Left ventricle myocardium inferior (tissue), 1 donor: ENCODE results near the gene ZNF804A. TPM values are rescaled to one million over a fixed set of nuclear protein-coding genes. Genes with fewer than 3 reads are reported as not detected.

ENCODE experiments used
- DNase-seq: peaks from one replicate; pipeline ENCODE4 v3.0.0-alpha.2; 2020
- H3K27ac ChIP-seq: fragments of 200-600 bp; replicated peaks from 2 replicates; pipeline ENCODE4 v1.8.0; 2021
- H3K27me3 ChIP-seq: fragments of 200-600 bp; 2 replicates; pipeline ENCODE4 v1.8.0; 2021; ENCODE audit warnings: low read depth
- H3K36me3 ChIP-seq: fragments of 200-600 bp; 2 replicates; pipeline ENCODE4 v1.8.0; 2021
- H3K4me1 ChIP-seq: fragments of 200-600 bp; 2 replicates; pipeline ENCODE4 v1.8.0; 2021
- H3K4me3 ChIP-seq: fragments of 200-600 bp; 2 replicates; pipeline ENCODE4 v1.8.0; 2021; ENCODE audit warnings: mild to moderate bottlenecking, moderate library complexity
- H3K9me3 ChIP-seq: fragments of 200-600 bp; replicated peaks from 2 replicates; pipeline ENCODE4 v1.8.0; 2021
- CTCF ChIP-seq: fragments of 200-600 bp; IDR thresholded peaks from 2 replicates; pipeline ENCODE4 v1.8.0; 2021; ENCODE audit warnings: antibody characterized with exemption, mild to moderate bottlenecking, borderline replicate concordance
- intact Hi-C: fragments of 100-400 bp; cut with micrococcal nuclease; formaldehyde crosslinking; loops from one replicate; pipeline ENCODE4 v1.11.0; 2022
- total RNA-seq: library from RNA; stranded (reverse); fragmentation: NEBNext Ultra II Directional; extraction: Animal tissue kit (Norgen Biotek cat#: 25700); gene quantifications from one replicate; pipeline ENCODE4 v1.2.1, GENCODE V29; 2021
- donor health status: DM: no; HTN: yes; CAD: no; lungs with severe emphysema.

ZNF804A gene
- total RNA-seq, 1 donor from 2014 or later = not detected

- H3K27me3 ChIP-seq = no peaks in the 10 kb centered on the region
- no peaks in the 10 kb centered on the region for H3K9me3 ChIP-seq
- DNase-seq = no peak
- TF ChIP-seq CTCF = no peak
- H3K4me3 ChIP-seq = no peak overlapping the region
- no peak overlapping the region for H3K27ac ChIP-seq
- intact Hi-C loops = no loop called here
- no peaks in the 10 kb centered on the region for H3K4me1 ChIP-seq
- H3K36me3 ChIP-seq = no peaks in the 10 kb centered on the region
Observed at GRCh38 chr2:184779777-184780176, 181.4 kb downstream of the ZNF804A start.

GRCh38 chr2:184780384-184780783 lies 182.1 kb downstream of the ZNF804A start:
- DNase-seq = no peak
- Histone ChIP-seq H3K27ac (no peak overlapping the region), H3K9me3 (no peaks in the 10 kb centered on the region), H3K36me3 (no peaks in the 10 kb centered on the region), H3K27me3 (no peaks in the 10 kb centered on the region), H3K4me1 (no peaks in the 10 kb centered on the region), H3K4me3 (no peak overlapping the region)
- intact Hi-C loops = no loop called here
- TF ChIP-seq CTCF = no peak

- Histone ChIP-seq H3K27ac (no peak overlapping the region), H3K36me3 (no peaks in the 10 kb centered on the region), H3K9me3 (no peaks in the 10 kb centered on the region), H3K4me3 (no peak overlapping the region), H3K27me3 (no peaks in the 10 kb centered on the region), H3K4me1 (no peaks in the 10 kb centered on the region)
- intact Hi-C loops = no loop called here
- DNase-seq = no peak
- no peak for TF ChIP-seq CTCF
Observed at GRCh38 chr2:184780944-184781343, 182.6 kb downstream of the ZNF804A start.

GRCh38 chr2:184783576-184783975 lies 185.2 kb downstream of the ZNF804A start:
- peaks cover 8% of the 10 kb centered on the region for H3K9me3 ChIP-seq
- no peak overlapping the region for H3K27ac ChIP-seq
- no peaks in the 10 kb centered on the region for H3K4me1 ChIP-seq
- intact Hi-C loops = no loop called here
- H3K36me3 ChIP-seq = no peaks in the 10 kb centered on the region
- DNase-seq = no peak
- H3K27me3 ChIP-seq = no peaks in the 10 kb centered on the region
- TF ChIP-seq CTCF = no peak
- H3K4me3 ChIP-seq = no peak overlapping the region

GRCh38 chr2:184793176-184793575 lies 194.8 kb downstream of the ZNF804A start:
- Histone ChIP-seq H3K27ac (no peak overlapping the region), H3K27me3 (no peaks in the 10 kb centered on the region), H3K4me1 (no peaks in the 10 kb centered on the region), H3K36me3 (no peaks in the 10 kb centered on the region), H3K4me3 (no peak overlapping the region), H3K9me3 (peaks cover 7% of the 10 kb centered on the region)
- no peak for TF ChIP-seq CTCF
- intact Hi-C loops = no loop called here
- DNase-seq = no peak

GRCh38 chr2:184799379-184799778 lies 201.1 kb downstream of the ZNF804A start:
- Histone ChIP-seq H3K4me3 (no peak overlapping the region), H3K9me3 (peaks cover 6% of the 10 kb centered on the region), H3K4me1 (no peaks in the 10 kb centered on the region), H3K27ac (no peak overlapping the region), H3K36me3 (no peaks in the 10 kb centered on the region), H3K27me3 (no peaks in the 10 kb centered on the region)
- intact Hi-C loops = no loop called here
- DNase-seq = no peak
- TF ChIP-seq CTCF = no peak
